HS-27A (cell line): ENCODE data around the gene ASTL.

Source experiments
- DNase-seq: peaks from one replicate; pipeline ENCODE4 v3.0.0-alpha.2; 2012; ENCODE audit warnings: low read depth, missing footprints

Gene ASTL

GRCh38 chr2:96130483-96130882 lies 7.8 kb downstream of the ASTL start:
- DNase-seq, result no peak

- no peak for DNase-seq
Measured at GRCh38 chr2:96129528-96130120, 8.7 kb downstream of the ASTL start.

GRCh38 chr2:96128456-96128855 lies 9.8 kb downstream of the ASTL start:
- DNase-seq, result no peak

GRCh38 chr2:96124406-96125265 lies 13.7 kb downstream of the ASTL start:
- DNase-seq, result no peak

- no peak for DNase-seq
Measured at GRCh38 chr2:96123936-96124335, 14.4 kb downstream of the ASTL start.

GRCh38 chr2:96123290-96123689 lies 15.0 kb downstream of the ASTL start:
- DNase-seq, result no peak

- no peak for DNase-seq
Measured at GRCh38 chr2:96122391-96122790, 15.9 kb downstream of the ASTL start.

- DNase-seq, result no peak
Measured at GRCh38 chr2:96121414-96121813, 16.9 kb downstream of the ASTL start.

GRCh38 chr2:96120991-96121390 lies 17.3 kb downstream of the ASTL start:
- DNase-seq, result no peak

GRCh38 chr2:96120091-96120720 lies 18.1 kb downstream of the ASTL start:
- DNase-seq, result no peak

GRCh38 chr2:96119389-96119751 lies 18.9 kb downstream of the ASTL start:
- no peak for DNase-seq

- no peak for DNase-seq
Measured at GRCh38 chr2:96118698-96119388, 19.5 kb downstream of the ASTL start.

- DNase-seq, result no peak
Measured at GRCh38 chr2:96117701-96118588, 20.4 kb downstream of the ASTL start.

GRCh38 chr2:96116879-96117533 lies 21.3 kb downstream of the ASTL start:
- no peak for DNase-seq

GRCh38 chr2:96116424-96116878 lies 21.9 kb downstream of the ASTL start, which contains the start of gene ADRA2B:
Gene ADRA2B, minus strand, starts transcription at chr2:96116571. Its CDS starts 422 bp downstream, at chr2:96116149.
- no peak for DNase-seq

- DNase-seq, result no peak
Measured at GRCh38 chr2:96115631-96116423, 22.5 kb downstream of the ASTL start.

- no peak for DNase-seq
Measured at GRCh38 chr2:96114903-96115581, 23.3 kb downstream of the ASTL start.

GRCh38 chr2:96114546-96114902 lies 23.8 kb downstream of the ASTL start:
- DNase-seq, result no peak

GRCh38 chr2:96113951-96114350 lies 24.4 kb downstream of the ASTL start:
- DNase-seq, result no peak

GRCh38 chr2:96113367-96113677 lies 25.0 kb downstream of the ASTL start:
- no peak for DNase-seq
